Gastroesophageal sphincter (tissue), 4 donors: Measurements from ENCODE around the gene ZNF385A. TPM values are rescaled to one million over a fixed set of nuclear protein-coding genes. Genes with fewer than 3 reads are reported as not detected.
A peak's percentile ranks its signal among the peaks of the same experiment; 100 is the strongest.

Experiments used
- ATAC-seq: fragments of 150-250 bp; one replicate; pipeline ENCODE4 v1.9.1; 2016; ENCODE audit warnings: mild to moderate bottlenecking, moderate library complexity
- H3K27ac ChIP-seq, 4 donors: fragments of 200-600 bp; sonication (generic) in 3 of 4; 1 replicate in 3 of 4; 2 replicates in 1 of 4; pipeline ENCODE4 v1.5.1; 2016 to 2019
- H3K27me3 ChIP-seq: fragments of 200-600 bp; sonication (generic); one replicate; pipeline ENCODE4 v1.5.1; 2019
- H3K36me3 ChIP-seq, 2 donors: fragments of 200-600 bp; sonication (generic); one replicate each; pipeline ENCODE4 v1.5.1; 2019; ENCODE audit warnings: control low read depth in 1 of 2
- H3K4me1 ChIP-seq, 3 donors: fragments of 200-600 bp; sonication (generic); 1 replicate in 2 of 3; 2 replicates in 1 of 3; pipeline ENCODE4 v1.5.1; 2016 to 2019; ENCODE audit warnings: control low read depth in 2 of 3
- H3K4me3 ChIP-seq, 2 donors: fragments of 200-600 bp; sonication (generic); one replicate each; pipeline ENCODE4 v1.5.1; 2019; ENCODE audit warnings: mild to moderate bottlenecking in 1 of 2, moderate library complexity in 1 of 2
- H3K9me3 ChIP-seq, 3 donors: fragments of 200-600 bp; sonication (generic); one replicate each; pipeline ENCODE4 v1.5.1; 2017 to 2019; ENCODE audit warnings: control low read depth in 2 of 3
- EP300 ChIP-seq: sonication (generic); formaldehyde crosslinking; IDR thresholded peaks from one replicate; pipeline ENCODE4 v1.6.1; 2017; ENCODE audit warnings: antibody characterized with exemption, mild to moderate bottlenecking
- POLR2A ChIP-seq, 2 donors: fragments of 450-650 bp; IDR thresholded peaks; one replicate each; pipeline ENCODE4 v1.6.1; 2017; ENCODE audit warnings: antibody characterized with exemption in 2 of 2, mild to moderate bottlenecking in 2 of 2, moderate library complexity in 1 of 2
- POLR2AphosphoS5 ChIP-seq: sonication (generic); formaldehyde crosslinking; IDR thresholded peaks from one replicate; pipeline ENCODE4 v1.6.1; 2017; ENCODE audit warnings: antibody characterized with exemption
- WGBS, 2 donors: methylation state at CpG; one replicate each; pipeline ENCODE4 v1.1.5; 2018; ENCODE audit warnings: low coverage in 1 of 2; 5-methylcytosine and 5-hydroxymethylcytosine counted together
- total RNA-seq, 4 donors: library from RNA; depleted of rRNA; stranded (reverse); fragments of >200 nt; gene quantifications; one replicate each; pipeline ENCODE4 v1.1.0, GENCODE V29; 2016
- TF ChIP-seq, protein P1 (sequence below), 4 experiments: fragments of 200-600 bp in 2 of 4; fragments of 450-650 bp in 2 of 4; sonication (generic) in 1 of 4; IDR thresholded peaks; one replicate each; pipeline ENCODE4 v1.5.1; 2017 to 2019; ENCODE audit warnings: antibody characterized with exemption in 4 of 4, mild to moderate bottlenecking in 2 of 4, moderate library complexity in 2 of 4

ZNF385A gene
- total RNA-seq, 4 donors from 2014 or later, result 7.5 to 28.0 (median 19.5) TPM

DNA sequence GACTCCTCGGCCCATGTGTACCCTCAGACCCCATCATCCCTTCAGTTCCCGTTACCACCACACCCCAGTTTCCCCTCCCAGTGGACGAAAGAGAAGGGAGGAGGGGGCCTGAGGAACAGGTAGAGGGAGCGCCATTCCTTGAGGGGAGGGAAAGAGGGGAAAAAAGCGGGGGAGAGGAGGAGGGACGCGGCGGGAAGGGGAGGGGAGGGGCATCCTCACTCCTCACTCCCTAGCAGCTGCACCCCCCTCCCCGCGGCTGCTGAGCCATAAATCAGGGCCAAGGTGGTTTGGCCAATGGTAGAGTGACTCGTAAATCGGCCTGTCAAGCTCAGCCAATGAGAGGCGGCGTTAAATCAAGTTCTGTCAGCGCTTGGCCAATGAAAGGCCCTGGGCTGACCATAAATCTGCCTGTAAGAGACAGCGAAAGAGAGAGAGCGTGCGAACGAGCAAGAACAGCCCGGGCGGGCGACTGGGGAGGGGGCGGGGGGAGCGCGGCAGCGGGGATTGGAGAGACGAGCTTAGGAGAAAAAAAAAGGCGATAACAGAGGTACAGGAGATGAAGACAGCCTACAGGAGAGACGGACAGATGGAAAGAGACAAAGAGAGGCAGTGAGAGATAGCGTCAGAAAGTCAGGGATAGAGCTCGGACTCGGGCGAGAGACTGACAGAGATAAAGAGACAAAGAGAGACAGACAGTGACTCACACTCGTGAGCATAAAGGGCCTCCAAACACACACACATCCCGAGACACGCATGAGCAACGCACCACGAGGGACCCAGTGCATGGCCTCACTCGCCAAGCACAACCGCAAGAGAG lies 25.4 kb downstream of the ZNF385A start:
- H3K4me1 ChIP-seq, result peaks cover 0 to 54% (median 3%) of the 10 kb centered on the region in 3 donors
- 0% methylated on average over 17 to 29 of the region's 40 CpGs for WGBS, 2 donors
- ATAC-seq, result peak; percentile 98

DNA sequence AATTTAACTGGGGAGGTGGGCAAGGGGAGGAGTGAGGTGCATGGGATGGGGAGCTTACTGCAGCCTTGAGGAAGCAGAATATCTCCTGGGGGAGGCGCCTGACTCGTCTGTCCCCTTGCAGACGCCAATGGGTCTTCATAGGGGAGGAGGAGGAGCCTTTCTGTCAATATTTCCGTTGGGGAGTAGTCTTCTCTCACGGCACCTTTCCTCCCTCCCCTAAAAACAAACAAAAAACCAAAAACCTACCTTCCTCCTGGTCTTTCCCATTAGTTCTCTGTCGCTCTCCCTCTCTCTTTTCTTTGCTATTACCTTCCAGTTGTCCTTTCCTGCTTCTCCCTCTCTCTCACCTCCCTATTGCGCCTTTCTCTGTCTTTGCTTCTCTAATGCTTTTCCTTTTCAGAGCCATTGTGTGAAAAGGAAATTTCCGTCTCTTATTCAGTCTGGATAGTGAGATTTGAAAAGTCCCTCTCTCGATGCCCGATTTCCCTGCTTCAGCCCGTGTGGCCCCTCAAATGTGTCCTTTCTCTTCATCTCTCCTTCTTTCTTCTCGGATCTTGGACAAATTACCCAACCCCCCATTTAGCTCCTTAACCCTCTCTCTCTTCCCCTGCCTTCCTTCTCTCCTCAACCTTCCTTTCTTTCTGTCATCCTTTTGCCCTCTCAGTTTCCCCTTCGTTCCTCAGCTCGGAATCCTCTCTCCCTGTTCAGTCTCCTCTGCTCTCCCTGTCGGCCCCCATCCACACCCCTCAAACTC lies 26.2 kb downstream of the ZNF385A start:
- Histone ChIP-seq H3K27ac (peak overlapping the region; percentile 79 to 91 (median 88)), H3K9me3 (no peaks in the 10 kb centered on the region), H3K36me3 (no peaks in the 10 kb centered on the region), H3K4me3 (peak overlapping the region; percentile 62 to 82), H3K4me1 (peaks cover 2 to 61% (median 6%) of the 10 kb centered on the region in 3 donors), H3K27me3 (no peaks in the 10 kb centered on the region)
- 3 to 5% methylated on average over 11 to 15 of the region's 15 CpGs for WGBS, 2 donors
- TF ChIP-seq POLR2A (IDR thresholded peaks at IDR 0.05) (no peak), EP300 (no peak), POLR2AphosphoS5 (no peak)
- TF ChIP-seq, protein P1, sequence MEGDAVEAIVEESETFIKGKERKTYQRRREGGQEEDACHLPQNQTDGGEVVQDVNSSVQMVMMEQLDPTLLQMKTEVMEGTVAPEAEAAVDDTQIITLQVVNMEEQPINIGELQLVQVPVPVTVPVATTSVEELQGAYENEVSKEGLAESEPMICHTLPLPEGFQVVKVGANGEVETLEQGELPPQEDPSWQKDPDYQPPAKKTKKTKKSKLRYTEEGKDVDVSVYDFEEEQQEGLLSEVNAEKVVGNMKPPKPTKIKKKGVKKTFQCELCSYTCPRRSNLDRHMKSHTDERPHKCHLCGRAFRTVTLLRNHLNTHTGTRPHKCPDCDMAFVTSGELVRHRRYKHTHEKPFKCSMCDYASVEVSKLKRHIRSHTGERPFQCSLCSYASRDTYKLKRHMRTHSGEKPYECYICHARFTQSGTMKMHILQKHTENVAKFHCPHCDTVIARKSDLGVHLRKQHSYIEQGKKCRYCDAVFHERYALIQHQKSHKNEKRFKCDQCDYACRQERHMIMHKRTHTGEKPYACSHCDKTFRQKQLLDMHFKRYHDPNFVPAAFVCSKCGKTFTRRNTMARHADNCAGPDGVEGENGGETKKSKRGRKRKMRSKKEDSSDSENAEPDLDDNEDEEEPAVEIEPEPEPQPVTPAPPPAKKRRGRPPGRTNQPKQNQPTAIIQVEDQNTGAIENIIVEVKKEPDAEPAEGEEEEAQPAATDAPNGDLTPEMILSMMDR (IDR thresholded peaks at IDR 0.05), result no peak
- no peak for ATAC-seq

More for the DNA sequence above, 25.4 kb downstream of the ZNF385A start:
- no peaks in the 10 kb centered on the region for H3K36me3 ChIP-seq
- H3K9me3 ChIP-seq, result no peaks in the 10 kb centered on the region
- H3K27me3 ChIP-seq, result no peaks in the 10 kb centered on the region
- TF ChIP-seq POLR2A (IDR thresholded peaks at IDR 0.05) (no peak), POLR2AphosphoS5 (peak; percentile 87)
- H3K27ac ChIP-seq, result peak overlapping the region; percentile 83 to 91 (median 88)
- H3K4me3 ChIP-seq, result peak overlapping the region; percentile 62 to 82

DNA sequence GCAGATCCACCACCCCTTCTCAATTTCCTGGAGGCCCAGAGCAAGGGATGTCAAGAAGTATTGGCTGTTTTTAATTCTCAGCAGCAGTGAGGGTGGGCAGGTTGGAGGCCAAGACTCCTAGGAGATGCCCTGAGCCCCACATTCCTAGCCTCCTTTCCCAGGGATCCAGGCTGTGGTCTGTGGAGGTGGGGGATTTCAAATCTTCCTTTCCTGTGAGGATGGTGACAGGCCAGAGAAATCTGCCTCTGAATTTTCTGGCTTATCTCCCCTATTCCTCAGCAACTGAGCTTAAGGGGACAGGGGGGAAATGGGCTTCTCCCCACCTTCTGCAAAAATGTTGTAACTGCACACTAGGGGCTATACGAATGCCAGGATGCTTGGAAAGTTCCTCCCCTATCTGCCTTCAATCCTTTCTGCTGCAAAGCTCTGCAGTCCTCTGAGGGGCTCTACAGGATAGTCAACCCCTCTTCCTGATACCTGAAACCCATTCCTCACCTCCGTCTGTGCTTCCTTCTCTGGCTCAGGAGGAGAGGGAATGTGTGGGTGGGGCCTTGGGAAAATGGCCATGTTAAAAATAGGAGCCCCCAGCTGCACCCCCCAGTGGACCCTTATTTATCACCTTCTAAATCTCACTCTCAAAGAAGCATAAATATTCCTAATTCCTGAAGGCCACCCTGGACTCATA lies 26.9 kb downstream of the ZNF385A start:
- no peak for ATAC-seq
- TF ChIP-seq, protein P1 (IDR thresholded peaks at IDR 0.05), result no peak
- TF ChIP-seq EP300 (no peak), POLR2A (IDR thresholded peaks at IDR 0.05) (no peak), POLR2AphosphoS5 (no peak)
- Histone ChIP-seq H3K27me3 (no peaks in the 10 kb centered on the region), H3K9me3 (no peaks in the 10 kb centered on the region), H3K27ac (peak overlapping the region in 1 of 4 donors; percentile 91), H3K36me3 (no peaks in the 10 kb centered on the region), H3K4me1 (peaks cover 4 to 68% (median 13%) of the 10 kb centered on the region in 3 donors), H3K4me3 (no peak overlapping the region)
- 28 to 35% methylated on average over 2 of the region's 2 CpGs for WGBS, 2 donors

DNA sequence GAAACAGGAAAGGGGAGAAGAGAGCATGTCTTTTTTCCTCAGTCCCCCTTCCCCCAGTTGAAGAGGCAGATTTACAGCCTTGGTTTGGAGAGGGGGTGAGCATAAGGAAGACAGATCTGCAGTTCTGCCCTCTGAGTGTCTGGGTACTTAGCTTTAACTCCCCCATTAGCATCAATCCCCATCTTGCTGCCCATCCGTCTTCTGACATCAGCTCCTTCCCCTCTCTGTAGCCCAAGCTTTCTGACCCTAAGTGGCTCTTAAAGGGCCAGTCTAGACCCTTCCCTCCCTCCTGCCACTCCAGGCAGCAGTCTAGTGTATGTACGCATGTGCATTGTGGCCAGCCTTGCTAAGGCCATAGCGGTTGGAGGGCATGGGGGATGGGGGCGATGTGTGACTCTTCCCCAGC lies 27.6 kb downstream of the ZNF385A start:
- H3K9me3 ChIP-seq, result no peaks in the 10 kb centered on the region
- WGBS, 2 donors, result 65 to 70% methylated on average over 2 to 4 of the region's 4 CpGs
- H3K4me1 ChIP-seq, result peaks cover 4 to 75% (median 20%) of the 10 kb centered on the region in 3 donors
- TF ChIP-seq POLR2AphosphoS5 (no peak), POLR2A (IDR thresholded peaks at IDR 0.05) (no peak), EP300 (no peak)
- TF ChIP-seq, protein P1 (IDR thresholded peaks at IDR 0.05), result no peak
- no peaks in the 10 kb centered on the region for H3K27me3 ChIP-seq
- no peak overlapping the region for H3K4me3 ChIP-seq
- ATAC-seq, result no peak
- H3K27ac ChIP-seq, result peak overlapping the region in 2 of 4 donors; percentile 24 to 91
- no peaks in the 10 kb centered on the region for H3K36me3 ChIP-seq

DNA sequence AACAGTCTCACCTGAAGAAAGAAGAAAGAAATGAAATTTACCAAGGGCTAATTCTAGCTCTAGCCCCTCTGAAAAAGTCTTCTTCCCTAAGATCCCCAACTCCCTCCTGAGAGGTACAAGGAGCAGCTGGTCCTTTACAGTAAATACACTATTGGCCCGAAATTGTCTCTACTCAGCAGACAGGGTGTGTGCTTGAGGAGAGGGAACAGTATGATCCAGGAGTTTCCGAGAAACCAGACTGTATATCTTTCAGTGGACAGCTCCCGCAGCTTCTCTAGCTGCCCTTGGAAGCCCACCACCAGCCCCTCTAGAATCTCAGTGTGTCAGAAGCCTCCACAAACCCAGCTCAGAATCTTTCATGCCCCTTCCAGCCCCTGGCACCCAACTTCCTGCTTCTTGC lies 28.3 kb downstream of the ZNF385A start:
- Histone ChIP-seq H3K4me3 (no peak overlapping the region), H3K4me1 (peaks cover 4 to 82% (median 22%) of the 10 kb centered on the region in 3 donors), H3K36me3 (peaks cover 0 to 2% of the 10 kb centered on the region in 2 donors), H3K9me3 (no peaks in the 10 kb centered on the region), H3K27me3 (no peaks in the 10 kb centered on the region), H3K27ac (peak overlapping the region in 2 of 4 donors; percentile 24 to 91)
- no peak for ATAC-seq
- TF ChIP-seq EP300 (no peak), POLR2AphosphoS5 (peak; percentile 69)
- 58 to 64% methylated on average over 3 of the region's 3 CpGs for WGBS, 2 donors
